COLO829 (cell line): Measurements from ENCODE around the gene PALMD.

Experiments
- DNase-seq: peaks from one replicate; pipeline ENCODE4 v3.0.0; 2012; ENCODE audit warnings: low spot score

The PALMD gene

GRCh38 chr1:99645699-99646531, at the start of gene PALMD:
Gene PALMD, plus strand, starts transcription at chr1:99646113. Its CDS starts 205 bp downstream, at chr1:99646318.
- no peak for DNase-seq

GRCh38 chr1:99598738-99599411, 47.0 kb upstream of the PALMD start:
- no peak for DNase-seq

- DNase-seq, result no peak
These were observed 46.2 kb upstream of the PALMD start for GRCh38 chr1:99599678-99600175.

GRCh38 chr1:99600782-99601181, 45.1 kb upstream of the PALMD start:
- no peak for DNase-seq

GRCh38 chr1:99601208-99601607, 44.7 kb upstream of the PALMD start:
- no peak for DNase-seq

GRCh38 chr1:99601709-99602403, 44.1 kb upstream of the PALMD start:
- DNase-seq, result no peak

GRCh38 chr1:99602404-99602969, 43.4 kb upstream of the PALMD start:
- DNase-seq, result no peak

- DNase-seq, result no peak
These were observed 42.0 kb upstream of the PALMD start for GRCh38 chr1:99603699-99604560.

GRCh38 chr1:99606306-99606705, 39.6 kb upstream of the PALMD start:
- DNase-seq, result no peak

- DNase-seq, result no peak
These were observed 38.3 kb upstream of the PALMD start for GRCh38 chr1:99607590-99607989.

GRCh38 chr1:99608058-99608457, 37.9 kb upstream of the PALMD start:
- no peak for DNase-seq

- no peak for DNase-seq
These were observed 32.2 kb upstream of the PALMD start for GRCh38 chr1:99613716-99614115.

- DNase-seq, result no peak
These were observed 31.2 kb upstream of the PALMD start for GRCh38 chr1:99614728-99615127.

GRCh38 chr1:99619583-99619982, 26.3 kb upstream of the PALMD start:
- no peak for DNase-seq

- no peak for DNase-seq
These were observed 24.5 kb upstream of the PALMD start for GRCh38 chr1:99621340-99621901.

- DNase-seq, result no peak
These were observed 23.1 kb upstream of the PALMD start for GRCh38 chr1:99622702-99623347.

- DNase-seq, result no peak
These were observed 22.4 kb upstream of the PALMD start for GRCh38 chr1:99623554-99623953.

- no peak for DNase-seq
These were observed 18.3 kb upstream of the PALMD start for GRCh38 chr1:99627615-99628014.

- no peak for DNase-seq
These were observed 16.7 kb upstream of the PALMD start for GRCh38 chr1:99629164-99629563.

GRCh38 chr1:99634971-99635624, 10.8 kb upstream of the PALMD start:
- peak; percentile 8 for DNase-seq
